Measurements from ENCODE around the gene PHF2. TPM values are rescaled to one million over a fixed set of nuclear protein-coding genes. Genes with fewer than 3 reads are reported as not detected.
A peak's percentile ranks its signal among the peaks of the same experiment; 100 is the strongest.

The PHF2 gene
- total and polyA plus RNA-seq, 12 donors, result 13.9 to 31.3 (median 23.0) TPM

DNA sequence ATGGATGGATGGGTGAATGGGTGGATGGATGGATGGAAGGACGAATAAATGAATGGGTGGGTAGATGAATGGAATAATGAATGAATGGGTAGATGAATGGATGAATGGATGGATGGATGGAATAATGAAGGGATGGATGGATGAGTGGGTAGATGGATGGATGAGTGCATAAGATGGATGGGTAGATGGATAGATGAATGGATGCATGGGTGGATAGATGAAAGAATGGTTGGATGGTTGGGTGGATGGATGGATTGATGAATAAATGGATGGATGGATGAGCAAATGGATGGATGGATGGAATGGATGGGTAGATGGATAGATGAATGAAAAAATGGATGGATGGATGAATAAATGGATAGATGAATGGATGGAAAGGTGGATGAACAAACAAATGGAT, 85.2 kb downstream of the PHF2 start:
- WGBS, 2 donors, result 98 to 100% methylated on average over 1 of the region's 1 CpG
- H3K4me3 ChIP-seq, result no peak overlapping the region
- TF ChIP-seq, protein P1, sequence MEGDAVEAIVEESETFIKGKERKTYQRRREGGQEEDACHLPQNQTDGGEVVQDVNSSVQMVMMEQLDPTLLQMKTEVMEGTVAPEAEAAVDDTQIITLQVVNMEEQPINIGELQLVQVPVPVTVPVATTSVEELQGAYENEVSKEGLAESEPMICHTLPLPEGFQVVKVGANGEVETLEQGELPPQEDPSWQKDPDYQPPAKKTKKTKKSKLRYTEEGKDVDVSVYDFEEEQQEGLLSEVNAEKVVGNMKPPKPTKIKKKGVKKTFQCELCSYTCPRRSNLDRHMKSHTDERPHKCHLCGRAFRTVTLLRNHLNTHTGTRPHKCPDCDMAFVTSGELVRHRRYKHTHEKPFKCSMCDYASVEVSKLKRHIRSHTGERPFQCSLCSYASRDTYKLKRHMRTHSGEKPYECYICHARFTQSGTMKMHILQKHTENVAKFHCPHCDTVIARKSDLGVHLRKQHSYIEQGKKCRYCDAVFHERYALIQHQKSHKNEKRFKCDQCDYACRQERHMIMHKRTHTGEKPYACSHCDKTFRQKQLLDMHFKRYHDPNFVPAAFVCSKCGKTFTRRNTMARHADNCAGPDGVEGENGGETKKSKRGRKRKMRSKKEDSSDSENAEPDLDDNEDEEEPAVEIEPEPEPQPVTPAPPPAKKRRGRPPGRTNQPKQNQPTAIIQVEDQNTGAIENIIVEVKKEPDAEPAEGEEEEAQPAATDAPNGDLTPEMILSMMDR (IDR thresholded peaks at IDR 0.05), result no peak
- no peak for ATAC-seq
- no peaks in the 10 kb centered on the region for H3K9me3 ChIP-seq
- intact Hi-C loops (cut with DNase I), result no loop called here
- H3K4me1 ChIP-seq, result no peaks in the 10 kb centered on the region
- H3K27ac ChIP-seq, result no peak overlapping the region
- peaks cover 0 to 88% (median 19%) of the 10 kb centered on the region in 9 donors for H3K36me3 ChIP-seq
- DNase-seq, result no peak
- H3K27me3 ChIP-seq, result no peaks in the 10 kb centered on the region

DNA sequence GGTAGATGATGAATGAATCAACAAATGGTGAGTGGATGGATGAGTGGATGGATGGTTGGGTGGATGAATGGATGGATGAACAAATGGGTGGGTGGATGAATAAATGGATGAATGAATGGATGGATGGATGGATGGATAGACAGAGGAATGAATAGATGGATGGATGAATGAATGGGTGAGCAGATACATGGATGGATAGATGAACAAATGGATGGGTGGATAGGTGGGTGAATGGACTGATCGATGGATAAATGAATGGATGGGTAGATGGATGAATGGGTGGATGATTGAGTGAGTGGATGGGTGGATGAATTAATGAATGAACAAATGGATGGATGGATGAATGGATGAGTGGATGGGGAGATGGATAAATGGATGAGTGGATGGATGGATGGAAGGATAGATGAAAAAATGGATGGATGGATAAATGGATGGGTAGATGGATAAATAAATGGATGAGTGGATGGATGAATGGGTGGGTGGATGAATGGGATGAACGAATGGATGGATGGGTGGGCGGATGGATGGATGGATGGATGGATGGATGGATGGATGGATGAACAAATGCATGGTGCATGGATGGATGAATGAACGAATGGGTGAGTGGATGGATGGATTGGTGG, 85.7 kb downstream of the PHF2 start:
- intact Hi-C loops (cut with DNase I), result no loop called here
- TF ChIP-seq, protein P1 (IDR thresholded peaks at IDR 0.05), result no peak
- DNase-seq (no peak), ATAC-seq (no peak)
- Histone ChIP-seq H3K36me3 (peaks cover 0 to 88% (median 19%) of the 10 kb centered on the region in 9 donors), H3K27ac (no peak overlapping the region), H3K9me3 (no peaks in the 10 kb centered on the region), H3K27me3 (no peaks in the 10 kb centered on the region), H3K4me3 (no peak overlapping the region), H3K4me1 (no peaks in the 10 kb centered on the region)
- WGBS, 2 donors, result 89 to 98% methylated on average over 4 of the region's 4 CpGs

DNA sequence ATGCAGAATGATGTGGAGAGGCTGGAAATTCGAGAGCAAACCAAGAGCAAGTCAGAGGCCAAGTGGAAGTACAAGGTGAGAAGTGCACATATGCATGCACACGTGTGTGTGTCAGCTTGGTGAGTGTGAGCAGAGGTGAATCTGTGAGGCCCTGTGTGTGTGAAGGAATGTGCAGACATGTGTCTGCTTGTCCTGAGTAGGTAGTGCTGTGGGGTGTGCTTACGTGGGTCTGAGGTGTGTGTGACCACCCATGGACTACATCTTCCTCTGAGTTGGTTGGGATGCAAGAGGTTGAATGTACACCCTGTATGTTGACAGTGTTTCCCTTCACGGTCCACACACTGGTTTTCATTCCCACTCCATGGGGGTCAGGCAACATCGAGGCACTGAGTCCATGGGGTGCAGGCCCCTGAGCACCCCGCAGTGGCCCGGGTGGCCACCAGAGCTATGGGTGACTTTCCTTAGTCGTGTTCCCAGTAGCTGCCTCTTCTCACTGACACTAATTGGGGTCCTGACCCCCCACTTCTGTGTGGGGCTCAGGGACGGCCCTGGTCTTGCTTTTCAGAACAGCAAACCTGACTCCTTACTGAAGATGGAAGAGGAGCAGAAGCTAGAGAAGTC, 86.7 kb downstream of the PHF2 start:
- intact Hi-C loops (cut with DNase I), result no loop called here
- Histone ChIP-seq H3K36me3 (peaks cover 0 to 88% (median 18%) of the 10 kb centered on the region in 9 donors), H3K27ac (no peak overlapping the region), H3K4me1 (no peaks in the 10 kb centered on the region), H3K27me3 (no peaks in the 10 kb centered on the region), H3K4me3 (no peak overlapping the region), H3K9me3 (no peaks in the 10 kb centered on the region)
- 92% methylated on average over 9 of the region's 9 CpGs for WGBS, 2 donors
- ATAC-seq, result no peak
- TF ChIP-seq, protein P1 (IDR thresholded peaks at IDR 0.05), result no peak
- DNase-seq, result no peak

DNA sequence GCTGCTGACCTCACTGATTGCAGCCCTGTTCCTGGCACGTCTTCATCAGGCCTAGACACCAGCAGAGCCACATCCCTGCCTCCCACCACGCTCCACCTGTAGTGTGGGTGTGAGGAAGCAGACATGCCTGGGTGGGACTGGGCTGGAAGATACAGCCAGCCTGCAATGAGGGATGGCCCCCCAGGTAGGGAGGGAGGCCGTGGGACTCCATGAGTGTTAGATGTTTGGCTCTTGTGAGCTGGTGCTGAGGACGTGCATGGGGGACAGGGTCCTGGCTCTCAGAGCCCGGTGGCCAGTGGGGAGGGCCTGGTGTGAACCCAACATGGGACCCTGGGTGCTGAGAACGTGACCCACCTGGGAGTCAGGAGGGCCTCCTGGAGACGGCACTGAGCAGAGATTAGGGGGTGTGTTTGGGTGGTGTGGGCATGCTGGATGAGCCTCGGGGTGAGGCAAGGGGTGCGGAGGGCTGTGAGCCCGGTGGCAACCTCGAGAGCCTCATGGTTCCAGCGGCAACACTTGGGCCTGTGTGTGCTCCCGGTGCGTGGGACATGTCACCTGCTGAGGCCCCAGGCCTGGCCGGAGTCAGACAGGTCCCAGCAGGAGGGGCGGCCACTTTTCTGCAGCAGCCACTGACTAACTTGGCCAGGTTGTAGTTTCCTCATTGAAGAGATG, 87.6 kb downstream of the PHF2 start:
- ATAC-seq (peak in 2 of 8 donors; percentile 12 to 21), DNase-seq (no peak)
- 91 to 93% methylated on average over 16 of the region's 16 CpGs for WGBS, 2 donors
- intact Hi-C loops (cut with DNase I), result no loop called here
- no peaks in the 10 kb centered on the region for H3K4me1 ChIP-seq
- H3K27ac ChIP-seq, result no peak overlapping the region
- peaks cover 0 to 83% (median 12%) of the 10 kb centered on the region in 9 donors for H3K36me3 ChIP-seq
- TF ChIP-seq, protein P1 (IDR thresholded peaks at IDR 0.05), result no peak
- no peak overlapping the region for H3K4me3 ChIP-seq
- no peaks in the 10 kb centered on the region for H3K9me3 ChIP-seq
- no peaks in the 10 kb centered on the region for H3K27me3 ChIP-seq
